GM23338 (cell line): ENCODE measurements around the gene FN3KRP.

Experiments
- EZH2 ChIP-seq: fragments of 200-600 bp; sonication (generic); IDR thresholded peaks from one replicate; pipeline ENCODE4 v1.8.0; 2017; ENCODE audit warnings: antibody characterized with exemption, mild to moderate bottlenecking, low read depth; ENCODE audit not compliant: unreplicated experiment
- EZH2phosphoT487 ChIP-seq: fragments of 200-600 bp; sonication (generic); IDR thresholded peaks from one replicate; pipeline ENCODE4 v1.8.1; 2018; ENCODE audit warnings: antibody characterized with exemption; ENCODE audit not compliant: unreplicated experiment
- POLR2AphosphoS5 ChIP-seq: IDR thresholded peaks from 2 replicates; pipeline ENCODE4 v1.6.1; 2016; ENCODE audit warnings: antibody characterized with exemption, low read depth
- REST ChIP-seq: IDR thresholded peaks from one replicate; pipeline ENCODE4 v1.6.1; 2018; ENCODE audit warnings: antibody characterized with exemption; ENCODE audit not compliant: unreplicated experiment
- ZNF114 ChIP-seq: fragments of 250-450 bp; sonication (Bioruptor Pico); IDR thresholded peaks from 2 replicates; pipeline ENCODE4 v1.5.0; 2020; ENCODE audit warnings: mild to moderate bottlenecking, moderate library complexity
- ZNF331 ChIP-seq: fragments of 250-450 bp; sonication (Bioruptor Pico); IDR thresholded peaks from 2 replicates; pipeline ENCODE4 v1.5.0; 2020; ENCODE audit warnings: low read depth, mild to moderate bottlenecking, moderate library complexity
- TF ChIP-seq, protein P1 (sequence below), 2 experiments: fragments of 200-600 bp in 1 of 2; sonication (generic) in 1 of 2; conservative IDR thresholded peaks; 2 replicates each; pipeline versions ENCODE4 v1.5.1 to v1.6.1; 2016 to 2017; ENCODE audit warnings: antibody characterized with exemption in 2 of 2, low read depth in 2 of 2, mild to moderate bottlenecking in 2 of 2, moderate library complexity in 1 of 2

GRCh38 chr17:82684228-82684841 lies 32.2 kb upstream of the FN3KRP start:
- TF ChIP-seq EZH2 (no peak), ZNF114 (CRISPR knock-in tag) (no peak), POLR2AphosphoS5 (no peak), REST (no peak), EZH2phosphoT487 (no peak), ZNF331 (CRISPR knock-in tag) (no peak)
- TF ChIP-seq, protein P1, sequence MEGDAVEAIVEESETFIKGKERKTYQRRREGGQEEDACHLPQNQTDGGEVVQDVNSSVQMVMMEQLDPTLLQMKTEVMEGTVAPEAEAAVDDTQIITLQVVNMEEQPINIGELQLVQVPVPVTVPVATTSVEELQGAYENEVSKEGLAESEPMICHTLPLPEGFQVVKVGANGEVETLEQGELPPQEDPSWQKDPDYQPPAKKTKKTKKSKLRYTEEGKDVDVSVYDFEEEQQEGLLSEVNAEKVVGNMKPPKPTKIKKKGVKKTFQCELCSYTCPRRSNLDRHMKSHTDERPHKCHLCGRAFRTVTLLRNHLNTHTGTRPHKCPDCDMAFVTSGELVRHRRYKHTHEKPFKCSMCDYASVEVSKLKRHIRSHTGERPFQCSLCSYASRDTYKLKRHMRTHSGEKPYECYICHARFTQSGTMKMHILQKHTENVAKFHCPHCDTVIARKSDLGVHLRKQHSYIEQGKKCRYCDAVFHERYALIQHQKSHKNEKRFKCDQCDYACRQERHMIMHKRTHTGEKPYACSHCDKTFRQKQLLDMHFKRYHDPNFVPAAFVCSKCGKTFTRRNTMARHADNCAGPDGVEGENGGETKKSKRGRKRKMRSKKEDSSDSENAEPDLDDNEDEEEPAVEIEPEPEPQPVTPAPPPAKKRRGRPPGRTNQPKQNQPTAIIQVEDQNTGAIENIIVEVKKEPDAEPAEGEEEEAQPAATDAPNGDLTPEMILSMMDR (conservative IDR thresholded peaks at IDR 0.05; ENCODE audit: low read depth in 2 of 2), result no peak
